B cell (primary cell): ENCODE data around the gene CEP112.

ENCODE experiments used
- EZH2 ChIP-seq: IDR thresholded peaks from 2 replicates; pipeline ENCODE4 v1.6.1; 2012; ENCODE audit warnings: borderline replicate concordance, low read depth, mild to moderate bottlenecking, moderate library complexity, low read length; ENCODE audit not compliant: insufficient read depth, poor library complexity, severe bottlenecking
- TF ChIP-seq, protein P1 (sequence below): fragments of 200-600 bp; IDR thresholded peaks from one replicate; pipeline ENCODE4 v1.8.0; 2022; ENCODE audit warnings: antibody characterized with exemption, mild to moderate bottlenecking

DNA sequence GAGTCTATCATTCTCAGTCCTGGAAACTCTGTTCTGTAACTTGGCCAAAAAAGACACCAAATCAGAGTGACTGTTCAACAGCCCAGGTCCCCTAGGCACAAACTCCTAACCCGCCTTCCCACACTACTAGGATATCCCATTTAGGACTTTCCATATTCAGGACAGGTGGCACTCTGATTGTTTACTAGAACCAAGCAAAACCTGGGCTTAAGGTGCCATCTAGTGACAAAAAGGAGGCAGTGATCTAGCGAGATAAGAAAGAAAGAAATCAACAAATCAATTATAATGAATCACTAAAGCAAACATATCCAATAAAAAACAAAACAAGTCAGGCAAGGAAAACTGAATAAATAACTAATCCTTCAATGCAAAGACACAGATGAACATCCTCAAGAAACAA, 203.9 kb downstream of the CEP112 start:
- TF ChIP-seq, protein P1, sequence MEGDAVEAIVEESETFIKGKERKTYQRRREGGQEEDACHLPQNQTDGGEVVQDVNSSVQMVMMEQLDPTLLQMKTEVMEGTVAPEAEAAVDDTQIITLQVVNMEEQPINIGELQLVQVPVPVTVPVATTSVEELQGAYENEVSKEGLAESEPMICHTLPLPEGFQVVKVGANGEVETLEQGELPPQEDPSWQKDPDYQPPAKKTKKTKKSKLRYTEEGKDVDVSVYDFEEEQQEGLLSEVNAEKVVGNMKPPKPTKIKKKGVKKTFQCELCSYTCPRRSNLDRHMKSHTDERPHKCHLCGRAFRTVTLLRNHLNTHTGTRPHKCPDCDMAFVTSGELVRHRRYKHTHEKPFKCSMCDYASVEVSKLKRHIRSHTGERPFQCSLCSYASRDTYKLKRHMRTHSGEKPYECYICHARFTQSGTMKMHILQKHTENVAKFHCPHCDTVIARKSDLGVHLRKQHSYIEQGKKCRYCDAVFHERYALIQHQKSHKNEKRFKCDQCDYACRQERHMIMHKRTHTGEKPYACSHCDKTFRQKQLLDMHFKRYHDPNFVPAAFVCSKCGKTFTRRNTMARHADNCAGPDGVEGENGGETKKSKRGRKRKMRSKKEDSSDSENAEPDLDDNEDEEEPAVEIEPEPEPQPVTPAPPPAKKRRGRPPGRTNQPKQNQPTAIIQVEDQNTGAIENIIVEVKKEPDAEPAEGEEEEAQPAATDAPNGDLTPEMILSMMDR = no peak
- no peak for TF ChIP-seq EZH2
